Psoas muscle (tissue), 8 donors: Measurements from ENCODE around the gene OR4C3. TPM values are rescaled to one million over a fixed set of nuclear protein-coding genes. Genes with fewer than 3 reads are reported as not detected.
"Not testable (repeated sequence)": the region's sequence is repeated elsewhere in the genome, so short reads cannot be mapped to it uniquely, and the experiment has no call there.

Experiments used
- ATAC-seq, 4 donors: fragments of 200-7000 bp; cut with Tn5 transposase; one replicate each; pipeline ENCODE4 v1.9.1; 2020; ENCODE audit warnings: moderate library complexity in 3 of 4, mild to moderate bottlenecking in 2 of 4
- DNase-seq, 2 donors: peaks; one replicate each; pipeline ENCODE4 v3.0.0-alpha.2; 2020
- H3K27ac ChIP-seq: fragments of 200-600 bp; one replicate; pipeline ENCODE4 v1.8.0; 2022
- H3K27me3 ChIP-seq, 3 donors: fragments of 200-600 bp in 1 of 3; one replicate each; pipeline versions ENCODE4 v1.6.1 to v1.8.0; 2013 to 2022; ENCODE audit warnings: low read length in 2 of 3, mild to moderate bottlenecking in 2 of 3, moderate library complexity in 1 of 3; ENCODE audit not compliant: insufficient read depth in 3 of 3
- H3K36me3 ChIP-seq, 2 donors: fragments of 200-600 bp in 1 of 2; one replicate each; pipeline versions ENCODE4 v1.6.1 to v1.8.0; 2013 to 2022; ENCODE audit warnings: low read depth in 1 of 2, mild to moderate bottlenecking in 1 of 2, moderate library complexity in 1 of 2; ENCODE audit not compliant: insufficient read depth in 1 of 2
- H3K4me1 ChIP-seq: fragments of 200-600 bp; one replicate; pipeline ENCODE4 v1.8.0; 2022
- H3K4me3 ChIP-seq: fragments of 200-600 bp; one replicate; pipeline ENCODE4 v1.8.0; 2022; ENCODE audit warnings: mild to moderate bottlenecking
- H3K9me3 ChIP-seq: fragments of 200-600 bp; one replicate; pipeline ENCODE4 v1.8.0; 2022
- CTCF ChIP-seq: fragments of 200-600 bp; IDR thresholded peaks from one replicate; pipeline ENCODE4 v1.8.0; 2022; ENCODE audit warnings: antibody characterized with exemption
- whole genome bisulfite sequencing, 3 donors: extraction: QIAGEN DNeasy Blood & Tissue Kit; methylation state at CpG; one replicate each; pipeline versions ENCODE4 v1.1.6 to v1.1.7; 2013; 5-methylcytosine and 5-hydroxymethylcytosine counted together
- intact Hi-C, 2 donors: fragments of 100-400 bp; cut with DNase I; formaldehyde crosslinking; loops; one replicate each; pipeline versions ENCODE4 v1.11.0 to v1.14.2; 2022
- polyA plus RNA-seq, 3 donors: library from polyadenylated mRNA; stranded (reverse); fragments of 200-250 nt; gene quantifications; one replicate each; pipeline ENCODE4 v1.2.3, GENCODE V29; 2013
- total RNA-seq, 4 donors: library from RNA; stranded (reverse); fragmentation: NEBNext Ultra II Directional in 2 of 4; extraction: Animal tissue kit (Norgen Biotek cat#: 25700) in 2 of 4; gene quantifications; one replicate each; pipeline versions ENCODE4 v1.2.1 to v1.2.4, GENCODE V29; 2021 to 2023
- donor health status: healthy with polysubstance abuse.
- donor health status: DM: no; HTN: no; CAD: no; lungs with moderate emphysema.
- donor health status: Bipolar disorder and iron deficiency.
- donor health status: healthy.
- donor health status: DM: yes; HTN: yes; CAD: no.
- donor health status: DM: no; HTN: no; CAD: no.
- donor health status: DM: no; HTN: no; CAD: no.
- donor health status: DM: yes; HTN: yes; CAD: no.

Gene OR4C3
- total and polyA plus RNA-seq, 7 donors, result not detected

DNA sequence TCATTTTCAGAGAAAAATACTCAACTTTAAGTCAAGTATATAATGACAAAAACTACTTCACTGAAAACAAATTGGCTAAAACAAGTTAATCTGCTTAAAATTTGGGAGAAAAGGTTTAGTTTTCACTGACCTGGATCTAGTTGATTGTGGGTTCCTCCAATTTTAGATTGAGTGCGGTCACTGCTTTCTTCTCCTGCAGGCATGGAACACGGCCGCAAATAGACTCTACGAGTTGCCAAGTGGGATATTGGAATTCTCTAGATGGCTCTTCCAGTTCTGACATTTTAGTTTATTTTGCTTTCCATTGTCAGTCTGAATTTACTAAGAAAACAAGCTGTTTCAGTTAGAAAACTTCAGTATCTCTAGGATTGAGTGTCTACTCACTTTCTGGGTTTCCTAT is 29.3 kb downstream of the OR4C3 start:
- 89 to 92% (median 91%) methylated on average over 4 of the region's 4 CpGs for WGBS, 3 donors
- no peak for ATAC-seq
- no peak for TF ChIP-seq CTCF
- H3K4me1 ChIP-seq, result no peaks in the 10 kb centered on the region
- intact Hi-C loops, result no loop called here
- no peaks in the 10 kb centered on the region for H3K27me3 ChIP-seq
- H3K9me3 ChIP-seq, result no peaks in the 10 kb centered on the region
- H3K36me3 ChIP-seq, result no peaks in the 10 kb centered on the region
- DNase-seq, result no peak
- H3K4me3 ChIP-seq, result no peak overlapping the region
- no peak overlapping the region for H3K27ac ChIP-seq

DNA sequence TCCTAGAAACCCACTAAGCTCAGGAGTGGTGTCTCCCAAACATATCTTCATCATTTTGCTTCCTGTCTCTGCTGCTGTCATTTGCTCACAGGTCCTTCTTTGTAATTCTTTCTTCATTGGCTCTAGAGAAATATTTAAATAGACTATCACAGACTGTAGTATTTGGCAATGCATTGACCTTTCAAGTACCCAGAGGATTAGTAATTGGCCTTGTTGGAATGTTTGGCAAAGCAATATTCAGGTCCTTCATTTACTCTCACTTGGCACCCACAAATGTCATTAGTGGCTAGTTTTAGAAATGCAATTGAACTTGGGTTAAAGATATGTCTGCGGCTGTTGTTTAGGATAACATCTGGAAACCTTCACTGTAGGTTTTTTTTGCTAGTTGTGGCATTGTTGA is 30.0 kb downstream of the OR4C3 start:
- Histone ChIP-seq H3K4me1 (no peaks in the 10 kb centered on the region), H3K27ac (no peak overlapping the region), H3K4me3 (no peak overlapping the region), H3K9me3 (no peaks in the 10 kb centered on the region), H3K27me3 (no peaks in the 10 kb centered on the region), H3K36me3 (no peaks in the 10 kb centered on the region)
- ATAC-seq, result no peak
- DNase-seq, result no peak
- 85 to 95% (median 91%) methylated on average over 1 of the region's 1 CpG for WGBS, 3 donors
- no peak for TF ChIP-seq CTCF
- intact Hi-C loops, result no loop called here

GRCh38 chr11:48361289-48361688 is 36.6 kb downstream of the OR4C3 start:
- intact Hi-C loops, H3K36me3 ChIP-seq, H3K9me3 ChIP-seq, H3K27me3 ChIP-seq, H3K27ac ChIP-seq, ATAC-seq, H3K4me1 ChIP-seq, H3K4me3 ChIP-seq, DNase-seq: not testable (repeated sequence)
- 38 to 57% (median 43%) methylated on average over 2 of the region's 2 CpGs for WGBS, 3 donors

DNA sequence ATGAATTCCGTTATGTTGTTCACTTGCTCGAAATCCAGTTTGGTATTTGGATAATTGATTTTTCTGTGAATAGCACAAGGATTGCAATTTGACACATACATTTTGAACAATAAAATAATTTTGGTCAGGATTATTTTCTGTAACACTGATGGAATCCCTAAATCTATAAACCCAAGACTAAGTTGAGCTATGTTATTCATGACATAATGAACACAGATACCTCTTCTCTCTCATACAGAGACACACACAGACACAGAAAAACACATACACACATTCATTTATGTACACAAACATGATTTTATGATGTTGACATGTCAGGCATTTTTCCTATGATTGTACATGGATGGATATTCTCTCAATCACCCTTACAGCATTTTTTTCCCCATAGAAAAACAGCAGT is 41.6 kb downstream of the OR4C3 start, which contains the start of gene OR4C5:
TSS of gene OR4C5 (minus strand) at position 101 of the 400 bp plus-strand sequence. CDS start at position 101, 0 bp downstream.
- Histone ChIP-seq H3K27ac (no peak within 1 kb of the TSS), H3K27me3 (no peaks in the 10 kb centered on the region), H3K36me3 (no peaks in the 10 kb centered on the region), H3K4me3 (no peak within 1 kb of the TSS), H3K4me1 (no peaks in the 10 kb centered on the region), H3K9me3 (no peaks in the 10 kb centered on the region)
- no peak for ATAC-seq
- WGBS, 3 donors, result 68 to 80% (median 70%) methylated on average over 2 of the region's 2 CpGs
- TF ChIP-seq CTCF, result no peak
- DNase-seq, result no peak
- intact Hi-C loops, result no loop called here

Other genes starting within 250 kb of the OR4C3 start
- gene OR4B1, start 108.1 kb upstream of the OR4C3 start, total RNA-seq, result not detected
- not detected for gene OR4B1, start 108.1 kb upstream of the OR4C3 start, polyA plus RNA-seq
- not detected for gene OR4X2, start 79.8 kb upstream of the OR4C3 start, total RNA-seq
- not detected for gene OR4X2, start 79.8 kb upstream of the OR4C3 start, polyA plus RNA-seq
- gene OR4X1, start 61.1 kb upstream of the OR4C3 start, total RNA-seq, result not detected
- not detected for gene OR4X1, start 61.1 kb upstream of the OR4C3 start, polyA plus RNA-seq
- gene OR4S1, start 18.7 kb upstream of the OR4C3 start, total RNA-seq, result under 1 TPM in 1 of 4 donors, not detected in 3; 0.24 TPM
- not detected for gene OR4S1, start 18.7 kb upstream of the OR4C3 start, polyA plus RNA-seq
- gene OR4C5, start 41.5 kb downstream of the OR4C3 start, total RNA-seq, result not detected
- gene OR4C5, start 41.5 kb downstream of the OR4C3 start, polyA plus RNA-seq, result not detected
- gene OR4A47, start 163.9 kb downstream of the OR4C3 start, total RNA-seq, result not detected
- not detected for gene OR4A47, start 163.9 kb downstream of the OR4C3 start, polyA plus RNA-seq